AG04449 (cell line): ENCODE results near the gene IL1R2.

Experiments
- CTCF ChIA-PET: fragments of 350-600 bp; formaldehyde crosslinking; extraction: SDS; loops from one replicate; lab custom pipeline; 2021; ENCODE audit warnings: antibody characterized with exemption; lab: Yijun Ruan, JAX
- POLR2A ChIA-PET: fragments of 400-600, 350-600 bp; formaldehyde crosslinking; extraction: SDS; loops from one replicate; lab custom pipeline; 2020; ENCODE audit warnings: antibody characterized with exemption, inconsistent platforms; lab: Yijun Ruan, JAX
- DNase-seq: peaks from one replicate; pipeline ENCODE4 v3.0.0-alpha.2; 2010; ENCODE audit warnings: low read depth, low spot score
- H3K4me3 ChIP-seq: 2 replicates; pipeline ENCODE4 v1.5.1; 2011; ENCODE audit warnings: low read depth, mild to moderate bottlenecking, control low read depth, low read length
- CTCF ChIP-seq: IDR thresholded peaks from one replicate; pipeline ENCODE4 v1.5.1; 2011; ENCODE audit warnings: mild to moderate bottlenecking, moderate library complexity, low read length, control low read depth, inconsistent platforms; ENCODE audit not compliant: insufficient read depth; ENCODE audit errors: missing control alignments

IL1R2 gene

GRCh38 chr2:102061962-102062795 is 70.4 kb downstream of the IL1R2 start:
- no peak for TF ChIP-seq CTCF
- no peak overlapping the region for H3K4me3 ChIP-seq
- POLR2A ChIA-PET: interaction anchor here (0.8 to 1.1 kb wide), 2 partner anchors 66 to 80 kb away, joined by 3 read pairs; partner anchors contain the start of gene IL1R1
- no peak for DNase-seq
- CTCF ChIA-PET: interaction anchor here (0.7 to 2.2 kb wide), 6 partner anchors 9 to 179 kb away, joined by 3 to 7 read pairs (median 4); no protein-coding TSS in a partner anchor

- no peak for DNase-seq
- CTCF ChIA-PET: interaction anchor here (1.0 to 2.2 kb wide), 5 partner anchors 10 to 178 kb away, joined by 4 to 7 read pairs (median 4); no protein-coding TSS in a partner anchor
- TF ChIP-seq CTCF: no peak
- H3K4me3 ChIP-seq: no peak overlapping the region
- POLR2A ChIA-PET: interaction anchor here (1.1 kb wide), 1 partner anchor 65 kb away, joined by 3 read pairs; no protein-coding TSS in a partner anchor
Observed at GRCh38 chr2:102062802-102063201, 71.0 kb downstream of the IL1R2 start.

GRCh38 chr2:102063487-102063911 is 71.7 kb downstream of the IL1R2 start:
- ChIA-PET POLR2A (interaction anchor here (0.8 to 1.4 kb wide), 5 partner anchors 8 to 41 kb away, joined by 3 to 5 read pairs (median 4); no protein-coding TSS in a partner anchor), CTCF (interaction anchor here (1.2 to 2.2 kb wide), 3 partner anchors 12 to 177 kb away, joined by 4 to 6 read pairs (median 4); no protein-coding TSS in a partner anchor)
- no peak for TF ChIP-seq CTCF
- no peak overlapping the region for H3K4me3 ChIP-seq
- no peak for DNase-seq

GRCh38 chr2:102063941-102064678 is 72.3 kb downstream of the IL1R2 start:
- no peak for TF ChIP-seq CTCF
- DNase-seq: peak; percentile 95
- H3K4me3 ChIP-seq: peak overlapping the region; percentile 38
- CTCF ChIA-PET: interaction anchor here (1.5 to 2.9 kb wide), 3 partner anchors 12 to 102 kb away, joined by 4 to 10 read pairs (median 7); no protein-coding TSS in a partner anchor
- POLR2A ChIA-PET: interaction anchor here (0.6 to 1.4 kb wide), 8 partner anchors 8 to 40 kb away, joined by 3 to 5 read pairs (median 4); no protein-coding TSS in a partner anchor

GRCh38 chr2:102064679-102065674 is 73.2 kb downstream of the IL1R2 start:
- CTCF ChIA-PET: interaction anchor here (1.1 to 2.9 kb wide), 4 partner anchors 13 to 101 kb away, joined by 3 to 10 read pairs (median 6); no protein-coding TSS in a partner anchor
- no peak for DNase-seq
- H3K4me3 ChIP-seq: peak overlapping the region; percentile 38
- no peak for TF ChIP-seq CTCF
- POLR2A ChIA-PET: interaction anchor here (0.6 to 1.4 kb wide), 8 partner anchors 8 to 39 kb away, joined by 3 to 5 read pairs (median 4); no protein-coding TSS in a partner anchor
